ENCODE results near the gene ADAMTS2.

Gene ADAMTS2

GRCh38 chr5:179227580-179228311 lies 117.5 kb downstream of the ADAMTS2 start:
- no peak overlapping the region for H3K4me3 ChIP-seq (ENCODE audit: low read depth, low read length)
- TF ChIP-seq CTCF (IDR thresholded peaks at IDR 0.05; ENCODE audit: borderline replicate concordance, insufficient read depth, low read depth, low read length), result no peak

GRCh38 chr5:179227229-179227579 lies 118.1 kb downstream of the ADAMTS2 start:
- H3K4me3 ChIP-seq (ENCODE audit: low read depth, low read length), result no peak overlapping the region
- TF ChIP-seq CTCF (IDR thresholded peaks at IDR 0.05; ENCODE audit: borderline replicate concordance, insufficient read depth, low read depth, low read length), result no peak

GRCh38 chr5:179226696-179227095 lies 118.6 kb downstream of the ADAMTS2 start:
- no peak for TF ChIP-seq CTCF (IDR thresholded peaks at IDR 0.05; ENCODE audit: borderline replicate concordance, insufficient read depth, low read depth, low read length)
- no peak overlapping the region for H3K4me3 ChIP-seq (ENCODE audit: low read depth, low read length)

GRCh38 chr5:179225387-179225786 lies 119.9 kb downstream of the ADAMTS2 start:
- H3K4me3 ChIP-seq (ENCODE audit: low read depth, low read length), result no peak overlapping the region
- no peak for TF ChIP-seq CTCF (IDR thresholded peaks at IDR 0.05; ENCODE audit: borderline replicate concordance, insufficient read depth, low read depth, low read length)

GRCh38 chr5:179224741-179225140 lies 120.5 kb downstream of the ADAMTS2 start:
- H3K4me3 ChIP-seq (ENCODE audit: low read depth, low read length), result no peak overlapping the region
- no peak for TF ChIP-seq CTCF (IDR thresholded peaks at IDR 0.05; ENCODE audit: borderline replicate concordance, insufficient read depth, low read depth, low read length)

- no peak overlapping the region for H3K4me3 ChIP-seq (ENCODE audit: low read depth, low read length)
- no peak for TF ChIP-seq CTCF (IDR thresholded peaks at IDR 0.05; ENCODE audit: borderline replicate concordance, insufficient read depth, low read depth, low read length)
Measured at GRCh38 chr5:179223961-179224360, 121.3 kb downstream of the ADAMTS2 start.

GRCh38 chr5:179223528-179223927 lies 121.7 kb downstream of the ADAMTS2 start:
- no peak for TF ChIP-seq CTCF (IDR thresholded peaks at IDR 0.05; ENCODE audit: borderline replicate concordance, insufficient read depth, low read depth, low read length)
- H3K4me3 ChIP-seq (ENCODE audit: low read depth, low read length), result no peak overlapping the region
